Gastrocnemius medialis (tissue), 4 donors: Measurements from ENCODE around the gene GPRC6A.

Experiments used
- CTCF ChIP-seq, 5 experiments: fragments of 450-650 bp in 3 of 5; fragments of 200-600 bp in 2 of 5; sonication (generic) in 2 of 5; IDR thresholded peaks in 4 of 5; conservative IDR thresholded peaks in 1 of 5; 1 replicate in 4 of 5; 2 replicates in 1 of 5; pipeline ENCODE4 v1.5.1; 2016 to 2019; ENCODE audit warnings: antibody characterized with exemption in 5 of 5, mild to moderate bottlenecking in 3 of 5, moderate library complexity in 3 of 5
- POLR2A ChIP-seq, 2 donors: fragments of 450-650 bp; IDR thresholded peaks; one replicate each; pipeline ENCODE4 v1.6.1; 2017; ENCODE audit warnings: antibody characterized with exemption in 2 of 2, mild to moderate bottlenecking in 2 of 2, moderate library complexity in 2 of 2

- TF ChIP-seq CTCF (IDR thresholded peaks at IDR 0.05 in 4 of 5, conservative IDR thresholded peaks at IDR 0.05 in 1 of 5): no peak
- no peak for TF ChIP-seq POLR2A (IDR thresholded peaks at IDR 0.05)
These were observed 7.9 kb upstream of the GPRC6A start for GRCh38 chr6:116836606-116837342.
